Suprapubic skin (tissue), 4 donors: ENCODE data around the gene TMPRSS11F. TPM values are rescaled to one million over a fixed set of nuclear protein-coding genes. Genes with fewer than 3 reads are reported as not detected.

ENCODE experiments used
- DNase-seq, 2 donors: peaks; one replicate each; pipeline ENCODE4 v3.0.0-alpha.2; 2019; ENCODE audit warnings: low spot score in 2 of 2
- H3K27ac ChIP-seq: fragments of 200-600 bp; sonication (generic); one replicate; pipeline ENCODE4 v1.5.1; 2019
- H3K27me3 ChIP-seq: fragments of 200-600 bp; sonication (generic); one replicate; pipeline ENCODE4 v1.5.1; 2019
- H3K36me3 ChIP-seq: fragments of 200-600 bp; sonication (generic); one replicate; pipeline ENCODE4 v1.5.1; 2019
- H3K4me1 ChIP-seq: fragments of 200-600 bp; sonication (generic); one replicate; pipeline ENCODE4 v1.5.1; 2019
- H3K4me3 ChIP-seq: fragments of 200-600 bp; sonication (generic); one replicate; pipeline ENCODE4 v1.5.1; 2019; ENCODE audit warnings: mild to moderate bottlenecking
- H3K9me3 ChIP-seq: fragments of 200-600 bp; sonication (generic); one replicate; pipeline ENCODE4 v1.5.1; 2019
- EP300 ChIP-seq: sonication (generic); formaldehyde crosslinking; IDR thresholded peaks from one replicate; pipeline ENCODE4 v1.6.1; 2017; ENCODE audit warnings: antibody characterized with exemption
- POLR2A ChIP-seq, 2 donors: fragments of 450-650 bp; IDR thresholded peaks; one replicate each; pipeline ENCODE4 v1.6.1; 2017; ENCODE audit warnings: antibody characterized with exemption in 2 of 2, mild to moderate bottlenecking in 2 of 2, moderate library complexity in 2 of 2
- POLR2AphosphoS5 ChIP-seq, 3 donors: sonication (generic); formaldehyde crosslinking; IDR thresholded peaks; one replicate each; pipeline ENCODE4 v1.6.1; 2017; ENCODE audit warnings: antibody characterized with exemption in 3 of 3
- WGBS: methylation state at CpG from one replicate; pipeline ENCODE4 v1.1.5; 2018; 5-methylcytosine and 5-hydroxymethylcytosine counted together
- total RNA-seq, 4 donors: library from RNA; depleted of rRNA; stranded (reverse); fragments of >200 nt; gene quantifications; one replicate each; pipeline ENCODE4 v1.1.0, GENCODE V29; 2016
- TF ChIP-seq, protein P1 (sequence below), 2 donors: fragments of 200-600 bp in 1 of 2; fragments of 450-650 bp in 1 of 2; sonication (generic) in 1 of 2; IDR thresholded peaks; one replicate each; pipeline ENCODE4 v1.5.1; 2016 to 2019; ENCODE audit warnings: antibody characterized with exemption in 2 of 2, mild to moderate bottlenecking in 1 of 2, moderate library complexity in 1 of 2

TMPRSS11F gene
- total RNA-seq, 4 donors from 2014 or later, result 8.1 to 20.1 (median 13.0) TPM

DNA sequence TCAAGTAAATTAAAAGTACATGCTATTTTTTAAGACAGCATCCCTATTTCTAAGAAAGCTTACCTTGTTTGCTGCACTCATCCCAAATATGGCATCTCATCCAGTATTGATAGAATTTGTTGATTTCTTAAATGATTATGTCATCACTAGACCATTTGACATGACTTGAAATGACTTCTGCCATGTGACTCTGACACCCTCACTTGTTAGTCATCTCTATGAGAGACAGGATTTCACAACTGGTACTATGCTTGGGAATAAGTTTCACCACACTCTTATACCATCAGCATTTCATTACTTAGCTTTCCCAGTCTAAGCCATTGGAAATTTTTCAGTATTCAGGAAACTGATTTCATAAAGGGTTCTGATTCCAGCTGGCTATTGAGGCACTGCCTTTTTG, 55.3 kb downstream of the TMPRSS11F start:
- no peaks in the 10 kb centered on the region for H3K4me1 ChIP-seq
- TF ChIP-seq, protein P1, sequence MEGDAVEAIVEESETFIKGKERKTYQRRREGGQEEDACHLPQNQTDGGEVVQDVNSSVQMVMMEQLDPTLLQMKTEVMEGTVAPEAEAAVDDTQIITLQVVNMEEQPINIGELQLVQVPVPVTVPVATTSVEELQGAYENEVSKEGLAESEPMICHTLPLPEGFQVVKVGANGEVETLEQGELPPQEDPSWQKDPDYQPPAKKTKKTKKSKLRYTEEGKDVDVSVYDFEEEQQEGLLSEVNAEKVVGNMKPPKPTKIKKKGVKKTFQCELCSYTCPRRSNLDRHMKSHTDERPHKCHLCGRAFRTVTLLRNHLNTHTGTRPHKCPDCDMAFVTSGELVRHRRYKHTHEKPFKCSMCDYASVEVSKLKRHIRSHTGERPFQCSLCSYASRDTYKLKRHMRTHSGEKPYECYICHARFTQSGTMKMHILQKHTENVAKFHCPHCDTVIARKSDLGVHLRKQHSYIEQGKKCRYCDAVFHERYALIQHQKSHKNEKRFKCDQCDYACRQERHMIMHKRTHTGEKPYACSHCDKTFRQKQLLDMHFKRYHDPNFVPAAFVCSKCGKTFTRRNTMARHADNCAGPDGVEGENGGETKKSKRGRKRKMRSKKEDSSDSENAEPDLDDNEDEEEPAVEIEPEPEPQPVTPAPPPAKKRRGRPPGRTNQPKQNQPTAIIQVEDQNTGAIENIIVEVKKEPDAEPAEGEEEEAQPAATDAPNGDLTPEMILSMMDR (IDR thresholded peaks at IDR 0.05), result no peak
- no peak for TF ChIP-seq POLR2AphosphoS5 (IDR thresholded peaks at IDR 0.05)
- no peak for TF ChIP-seq EP300
- TF ChIP-seq POLR2A (IDR thresholded peaks at IDR 0.05), result no peak

DNA sequence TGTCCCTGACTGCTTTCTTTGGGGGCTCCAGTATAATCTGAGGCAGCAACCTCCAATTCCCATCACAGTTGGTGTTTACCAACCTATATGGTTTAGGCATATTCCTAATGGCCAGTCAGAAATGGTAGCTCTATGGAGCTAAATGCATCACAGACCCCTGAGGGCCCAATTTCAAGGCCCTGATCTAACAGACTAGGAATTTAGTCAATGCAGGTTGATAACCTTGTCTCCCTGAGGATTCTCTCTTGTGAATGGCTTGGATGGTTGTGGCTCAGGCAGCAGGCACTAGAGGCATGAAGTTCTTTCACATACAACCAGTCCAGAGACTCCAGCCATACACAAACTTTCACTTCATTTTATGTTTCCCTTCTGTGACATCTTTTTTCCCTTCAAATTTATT, 59.4 kb downstream of the TMPRSS11F start:
- no peaks in the 10 kb centered on the region for H3K27me3 ChIP-seq
- TF ChIP-seq POLR2AphosphoS5 (IDR thresholded peaks at IDR 0.05), result no peak
- no peak overlapping the region for H3K4me3 ChIP-seq

More for the DNA sequence above, 55.3 kb downstream of the TMPRSS11F start:
- H3K27me3 ChIP-seq, result no peaks in the 10 kb centered on the region
- H3K9me3 ChIP-seq, result no peaks in the 10 kb centered on the region
- no peaks in the 10 kb centered on the region for H3K36me3 ChIP-seq
- no peak for DNase-seq
- H3K4me3 ChIP-seq, result no peak overlapping the region
- H3K27ac ChIP-seq, result no peak overlapping the region

DNA sequence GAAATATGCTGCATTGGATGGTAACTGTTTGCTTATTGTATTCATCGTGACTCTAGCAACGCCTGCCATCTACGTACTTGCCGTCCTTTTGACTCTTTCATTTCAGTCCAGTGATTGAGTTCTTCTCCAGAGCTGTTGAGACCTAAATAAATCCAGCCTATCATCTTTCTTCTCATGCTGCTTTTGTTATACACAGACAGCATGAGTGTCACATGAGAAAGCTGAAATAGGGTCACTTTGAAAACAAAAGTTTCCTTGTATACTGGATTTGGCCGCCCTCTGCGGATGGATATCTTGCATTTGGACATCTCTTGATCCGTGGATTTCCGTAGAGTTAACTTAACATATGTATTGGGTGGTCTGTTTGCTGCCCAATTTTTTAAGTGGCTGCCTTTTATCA, 67.2 kb downstream of the TMPRSS11F start:
- no peaks in the 10 kb centered on the region for H3K27me3 ChIP-seq
- no peak for TF ChIP-seq POLR2AphosphoS5 (IDR thresholded peaks at IDR 0.05)
- no peak for TF ChIP-seq EP300
- TF ChIP-seq, protein P1 (IDR thresholded peaks at IDR 0.05), result no peak
- TF ChIP-seq POLR2A (IDR thresholded peaks at IDR 0.05), result no peak
- H3K27ac ChIP-seq, result no peak overlapping the region
- H3K4me1 ChIP-seq, result no peaks in the 10 kb centered on the region
- H3K9me3 ChIP-seq, result no peaks in the 10 kb centered on the region
- 93% methylated on average over 8 of the region's 8 CpGs for WGBS
- H3K36me3 ChIP-seq, result no peaks in the 10 kb centered on the region
- DNase-seq, result no peak
- H3K4me3 ChIP-seq, result no peak overlapping the region

More for the DNA sequence above, 59.4 kb downstream of the TMPRSS11F start:
- no peak for DNase-seq
- H3K27ac ChIP-seq, result no peak overlapping the region
- no peaks in the 10 kb centered on the region for H3K4me1 ChIP-seq
- no peaks in the 10 kb centered on the region for H3K36me3 ChIP-seq
- H3K9me3 ChIP-seq, result no peaks in the 10 kb centered on the region

DNA sequence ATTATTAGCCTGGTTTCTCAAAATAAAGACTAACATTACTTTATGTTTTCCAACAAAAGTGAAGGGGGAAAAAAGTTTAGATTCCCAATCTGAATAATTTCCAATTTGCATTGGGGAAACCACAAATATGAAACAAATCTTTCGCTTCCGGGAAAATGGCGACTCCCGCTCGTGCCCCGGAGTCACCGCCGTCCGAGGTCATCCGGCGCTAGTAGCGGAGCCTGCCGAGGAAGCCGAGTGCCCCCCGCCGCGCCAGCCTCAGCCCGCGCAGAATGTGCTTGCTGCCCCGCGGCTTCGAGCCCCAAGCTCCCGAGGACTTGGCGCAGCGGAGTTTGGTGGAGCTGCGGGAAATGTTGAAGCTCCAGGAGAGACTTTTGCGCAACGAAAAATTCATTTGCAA, 91.4 kb downstream of the TMPRSS11F start:
- WGBS, result 95% methylated on average over 28 of the region's 28 CpGs
- H3K36me3 ChIP-seq, result no peaks in the 10 kb centered on the region
- TF ChIP-seq, protein P1 (IDR thresholded peaks at IDR 0.05), result no peak
- no peak for TF ChIP-seq POLR2AphosphoS5 (IDR thresholded peaks at IDR 0.05)
- TF ChIP-seq EP300, result no peak

DNA sequence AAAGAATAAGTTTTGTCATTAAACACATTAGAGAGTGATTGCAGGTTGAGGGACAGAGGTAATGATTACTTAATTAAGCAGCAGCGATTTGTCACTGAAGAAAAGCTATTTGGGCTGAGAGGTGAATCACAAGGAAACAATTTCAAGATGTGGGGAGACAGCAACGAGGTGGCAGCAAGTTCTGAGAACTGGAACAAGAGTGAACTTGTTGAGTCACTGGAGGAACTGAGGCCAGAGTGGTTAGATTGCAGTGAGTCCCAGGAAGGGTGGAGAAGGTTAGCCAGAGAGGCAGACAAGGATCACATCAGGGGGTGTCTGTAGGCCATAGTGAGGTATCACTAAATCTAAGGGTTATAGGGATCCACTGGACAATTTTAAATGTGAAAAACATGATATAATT, 108.5 kb downstream of the TMPRSS11F start:
- Histone ChIP-seq H3K4me1 (no peaks in the 10 kb centered on the region), H3K4me3 (no peak overlapping the region), H3K36me3 (no peaks in the 10 kb centered on the region), H3K27ac (no peak overlapping the region), H3K27me3 (no peaks in the 10 kb centered on the region), H3K9me3 (no peaks in the 10 kb centered on the region)
- no peak for DNase-seq
- TF ChIP-seq, protein P1 (IDR thresholded peaks at IDR 0.05), result no peak
- TF ChIP-seq EP300 (no peak), POLR2A (IDR thresholded peaks at IDR 0.05) (no peak), POLR2AphosphoS5 (IDR thresholded peaks at IDR 0.05) (no peak)
- WGBS, result 39% methylated on average over 2 of the region's 2 CpGs

More for the DNA sequence above, 91.4 kb downstream of the TMPRSS11F start:
- Histone ChIP-seq H3K4me3 (no peak overlapping the region), H3K4me1 (no peaks in the 10 kb centered on the region), H3K27ac (no peak overlapping the region), H3K9me3 (no peaks in the 10 kb centered on the region), H3K27me3 (no peaks in the 10 kb centered on the region)
- no peak for DNase-seq

DNA sequence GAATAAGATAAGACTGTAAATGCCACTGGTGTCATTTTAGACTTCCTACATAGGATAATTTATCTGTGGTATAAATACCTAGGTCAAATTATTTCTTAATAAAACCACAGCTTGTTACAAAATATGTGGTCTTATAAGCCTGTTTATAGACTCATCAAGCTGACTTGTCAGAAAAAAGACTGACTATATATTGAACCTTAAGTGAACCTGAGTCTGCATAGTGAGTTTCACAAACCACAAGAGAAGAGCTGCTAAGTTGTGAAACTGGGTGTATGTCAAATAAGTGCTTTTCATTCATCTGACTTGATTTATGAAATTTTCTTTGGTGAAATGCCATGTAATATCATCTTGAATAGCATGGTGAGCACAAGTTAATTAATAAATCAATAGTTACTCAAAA, 118.0 kb downstream of the TMPRSS11F start:
- no peaks in the 10 kb centered on the region for H3K9me3 ChIP-seq
- TF ChIP-seq POLR2A (IDR thresholded peaks at IDR 0.05) (no peak), EP300 (no peak), POLR2AphosphoS5 (IDR thresholded peaks at IDR 0.05) (no peak)
- TF ChIP-seq, protein P1 (IDR thresholded peaks at IDR 0.05), result no peak
- no peaks in the 10 kb centered on the region for H3K27me3 ChIP-seq
- no peak for DNase-seq
- no peaks in the 10 kb centered on the region for H3K4me1 ChIP-seq
- no peak overlapping the region for H3K4me3 ChIP-seq
- no peaks in the 10 kb centered on the region for H3K36me3 ChIP-seq
- H3K27ac ChIP-seq, result no peak overlapping the region
